Esophagus (tissue), 2 donors: ENCODE measurements around the gene HRH1. TPM values are rescaled to one million over a fixed set of nuclear protein-coding genes. Genes with fewer than 3 reads are reported as not detected.
"Not testable (repeated sequence)": the region's sequence is repeated elsewhere in the genome, so short reads cannot be mapped to it uniquely, and the experiment has no call there.

Experiments used
- H3K27ac ChIP-seq, 2 donors: one replicate each; pipeline ENCODE4 v1.5.1; 2013; ENCODE audit warnings: low read depth in 2 of 2, mild to moderate bottlenecking in 2 of 2, inconsistent platforms in 1 of 2, low read length in 1 of 2, moderate library complexity in 1 of 2
- H3K27me3 ChIP-seq, 2 donors: one replicate each; pipeline ENCODE4 v1.6.1; 2013; ENCODE audit warnings: low read length in 2 of 2, control low read depth in 1 of 2, mild to moderate bottlenecking in 1 of 2; ENCODE audit not compliant: insufficient read depth in 2 of 2, control insufficient read depth in 1 of 2
- H3K36me3 ChIP-seq, 2 donors: one replicate each; pipeline ENCODE4 v1.6.1; 2013; ENCODE audit warnings: low read length in 1 of 2; ENCODE audit not compliant: control insufficient read depth in 2 of 2, insufficient read depth in 2 of 2
- H3K4me1 ChIP-seq, 2 donors: one replicate each; pipeline ENCODE4 v1.6.1; 2013; ENCODE audit warnings: low read length in 1 of 2; ENCODE audit not compliant: control insufficient read depth in 2 of 2, insufficient read depth in 2 of 2
- H3K4me3 ChIP-seq, 2 donors: one replicate each; pipeline ENCODE4 v1.5.1; 2013; ENCODE audit warnings: low read length in 2 of 2, mild to moderate bottlenecking in 2 of 2, low read depth in 1 of 2, moderate library complexity in 1 of 2
- H3K9me3 ChIP-seq, 2 donors: one replicate each; pipeline ENCODE4 v1.6.1; 2013; ENCODE audit warnings: mild to moderate bottlenecking in 2 of 2, low read depth in 1 of 2, low read length in 1 of 2, moderate library complexity in 1 of 2; ENCODE audit not compliant: control insufficient read depth in 2 of 2, insufficient read depth in 1 of 2
- WGBS, 2 donors: extraction: QIAGEN DNeasy Blood & Tissue Kit; methylation state at CpG; one replicate each; pipeline ENCODE4 v1.1.7; 2013; 5-methylcytosine and 5-hydroxymethylcytosine counted together
- polyA plus RNA-seq, 2 donors: library from polyadenylated mRNA; stranded (reverse); fragments of 200-250 nt; gene quantifications; one replicate each; pipeline ENCODE4 v1.2.3, GENCODE V29; 2013
- donor health status: healthy with polysubstance abuse.
- donor health status: Bipolar disorder and iron deficiency.

HRH1 gene
- polyA plus RNA-seq, 2 donors, result 1.2 to 2.2 TPM

GRCh38 chr3:11197484-11197883, 43.2 kb downstream of the HRH1 start:
- Histone ChIP-seq H3K4me3 (no peak overlapping the region), H3K36me3 (no peaks in the 10 kb centered on the region), H3K9me3 (no peaks in the 10 kb centered on the region), H3K27me3 (no peaks in the 10 kb centered on the region), H3K4me1 (peaks cover 8 to 10% of the 10 kb centered on the region in 2 donors), H3K27ac (no peak overlapping the region)
- 42 to 60% methylated on average over 1 of the region's 1 CpG for WGBS, 2 donors

- Histone ChIP-seq H3K27me3 (no peaks in the 10 kb centered on the region), H3K4me1 (peaks cover 8 to 10% of the 10 kb centered on the region in 2 donors), H3K27ac (no peak overlapping the region), H3K4me3 (no peak overlapping the region), H3K36me3 (no peaks in the 10 kb centered on the region), H3K9me3 (no peaks in the 10 kb centered on the region)
- WGBS, 2 donors, result 65 to 76% methylated on average over 8 of the region's 8 CpGs
These were observed 43.8 kb downstream of the HRH1 start for GRCh38 chr3:11198070-11198469.

- Histone ChIP-seq H3K36me3 (no peaks in the 10 kb centered on the region), H3K27me3 (no peaks in the 10 kb centered on the region), H3K9me3 (no peaks in the 10 kb centered on the region), H3K4me3 (no peak overlapping the region), H3K4me1 (peaks cover 8 to 10% of the 10 kb centered on the region in 2 donors), H3K27ac (no peak overlapping the region)
- WGBS, 2 donors, result 66 to 83% methylated on average over 4 of the region's 4 CpGs
These were observed 44.2 kb downstream of the HRH1 start for GRCh38 chr3:11198495-11198894.

- no peaks in the 10 kb centered on the region for H3K27me3 ChIP-seq
- no peak overlapping the region for H3K4me3 ChIP-seq
- WGBS, 2 donors, result 87 to 88% methylated on average over 5 of the region's 5 CpGs
- H3K36me3 ChIP-seq, result no peaks in the 10 kb centered on the region
- no peaks in the 10 kb centered on the region for H3K9me3 ChIP-seq
- H3K27ac ChIP-seq, result no peak overlapping the region
- peaks cover 8 to 10% of the 10 kb centered on the region in 2 donors for H3K4me1 ChIP-seq
These were observed 45.9 kb downstream of the HRH1 start for GRCh38 chr3:11199902-11200845.

- Histone ChIP-seq H3K27ac (peak overlapping the region; percentile 33 to 61), H3K27me3 (no peaks in the 10 kb centered on the region), H3K36me3 (no peaks in the 10 kb centered on the region), H3K4me3 (no peak overlapping the region), H3K4me1 (peaks cover 5 to 6% of the 10 kb centered on the region in 2 donors), H3K9me3 (no peaks in the 10 kb centered on the region)
- 49 to 55% methylated on average over 7 of the region's 7 CpGs for WGBS, 2 donors
These were observed 47.1 kb downstream of the HRH1 start for GRCh38 chr3:11201251-11202019.

GRCh38 chr3:11203961-11204360, 49.7 kb downstream of the HRH1 start:
- H3K4me1 ChIP-seq, result peaks cover 5 to 6% of the 10 kb centered on the region in 2 donors
- 96% methylated on average over 2 of the region's 2 CpGs for WGBS, 2 donors
- no peaks in the 10 kb centered on the region for H3K9me3 ChIP-seq
- H3K36me3 ChIP-seq, result no peaks in the 10 kb centered on the region
- no peaks in the 10 kb centered on the region for H3K27me3 ChIP-seq
- H3K4me3 ChIP-seq, result no peak overlapping the region
- H3K27ac ChIP-seq, result no peak overlapping the region

- WGBS, 2 donors, result 68 to 72% methylated on average over 10 of the region's 10 CpGs
- Histone ChIP-seq H3K27me3 (no peaks in the 10 kb centered on the region), H3K4me1 (peaks cover 5 to 6% of the 10 kb centered on the region in 2 donors), H3K36me3 (no peaks in the 10 kb centered on the region), H3K27ac (no peak overlapping the region), H3K9me3 (no peaks in the 10 kb centered on the region), H3K4me3 (no peak overlapping the region)
These were observed 50.5 kb downstream of the HRH1 start for GRCh38 chr3:11204697-11205348.

- H3K27ac ChIP-seq, H3K9me3 ChIP-seq, H3K4me3 ChIP-seq, H3K27me3 ChIP-seq, H3K36me3 ChIP-seq, H3K4me1 ChIP-seq: not testable (repeated sequence)
- WGBS, 2 donors, result 88 to 95% methylated on average over 9 to 14 of the region's 14 CpGs
These were observed 51.6 kb downstream of the HRH1 start for GRCh38 chr3:11205881-11206280.

GRCh38 chr3:11206316-11206715, 52.0 kb downstream of the HRH1 start:
- Histone ChIP-seq H3K27ac (no peak overlapping the region), H3K27me3 (no peaks in the 10 kb centered on the region), H3K36me3 (no peaks in the 10 kb centered on the region), H3K4me3 (no peak overlapping the region), H3K4me1 (peaks cover 1 to 3% of the 10 kb centered on the region in 2 donors), H3K9me3 (no peaks in the 10 kb centered on the region)
- WGBS, 2 donors, result 89% methylated on average over 8 of the region's 8 CpGs
